Activated naive CD4-positive, alpha-beta T cell (primary cell): ENCODE results near the gene TEX29.

Experiments
- DNase-seq, 4 experiments: peaks; one replicate each; lab custom pipeline; 2025; lab: John Stamatoyannopoulos, UW

TEX29 gene

DNA sequence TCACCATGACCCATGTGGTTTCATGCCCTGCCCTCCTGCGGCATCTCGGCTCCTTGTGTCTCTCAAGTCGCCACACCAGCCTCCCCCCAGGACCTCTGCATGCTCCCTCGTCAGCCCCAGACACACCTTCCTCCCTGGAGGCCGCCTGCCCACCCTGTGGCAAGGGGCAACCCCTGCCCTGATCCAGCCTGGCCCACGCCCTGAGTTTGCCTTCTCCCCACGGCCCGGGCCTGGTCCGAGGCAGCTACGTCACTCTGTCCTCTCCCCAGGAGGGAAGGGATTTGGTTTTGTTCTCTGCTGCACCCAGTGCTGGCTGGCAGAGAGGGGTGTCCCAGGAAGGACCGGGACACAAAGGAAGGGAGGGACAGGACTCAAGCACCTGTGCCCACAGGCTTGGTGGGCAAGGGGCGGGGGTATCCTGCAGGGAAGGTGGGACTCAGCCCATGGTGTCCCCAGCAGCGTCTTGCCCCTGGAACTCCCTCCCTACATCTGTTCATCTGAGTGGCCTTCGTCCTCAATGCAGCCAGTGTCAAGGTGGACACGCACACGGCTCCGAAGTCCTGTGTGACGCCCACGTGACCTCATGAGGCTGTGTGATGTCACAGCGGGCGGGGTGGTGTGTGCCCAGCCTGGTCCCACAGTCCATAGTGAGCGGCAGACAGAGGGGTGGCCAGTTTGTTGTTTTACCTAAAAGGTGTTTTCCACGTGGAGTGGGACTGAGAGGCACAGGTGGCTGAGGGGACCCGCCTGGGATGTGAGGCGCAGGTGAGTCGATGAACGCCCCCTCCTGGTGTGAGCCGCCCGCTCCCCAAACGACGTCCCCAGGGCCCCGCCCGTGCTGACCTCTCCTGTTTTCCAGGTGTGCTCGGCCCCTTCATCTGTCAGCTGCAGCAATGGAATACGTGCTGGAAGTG, at the start of gene TEX29:
TEX29 (plus strand) TSS at position 645 of the 914 bp plus-strand sequence; CDS start at position 894, 249 bp downstream.
- no peak for DNase-seq

- no peak for DNase-seq
Measured at GRCh38 chr13:111270765-111271698, 49.4 kb upstream of the TEX29 start.

DNA sequence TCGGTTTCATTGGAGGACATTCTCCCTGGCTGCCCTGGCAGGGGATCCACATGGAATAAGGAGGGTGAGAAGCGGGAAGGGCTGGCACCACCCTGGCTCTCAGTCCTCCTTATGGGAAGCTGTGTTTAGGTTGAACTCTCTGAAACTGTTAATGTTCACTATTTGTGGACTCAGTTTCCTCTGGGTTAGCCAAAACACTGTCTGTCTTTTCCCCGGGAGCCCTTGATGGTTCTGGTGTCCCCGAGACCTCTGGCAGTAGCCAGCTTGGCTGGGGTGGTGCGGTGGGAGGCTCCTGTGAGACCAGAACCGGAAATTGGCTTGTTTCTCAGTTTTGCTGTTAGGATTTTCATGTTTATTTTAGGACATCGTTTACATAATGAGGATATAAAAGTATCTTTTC, 48.3 kb upstream of the TEX29 start:
- no peak for DNase-seq

DNA sequence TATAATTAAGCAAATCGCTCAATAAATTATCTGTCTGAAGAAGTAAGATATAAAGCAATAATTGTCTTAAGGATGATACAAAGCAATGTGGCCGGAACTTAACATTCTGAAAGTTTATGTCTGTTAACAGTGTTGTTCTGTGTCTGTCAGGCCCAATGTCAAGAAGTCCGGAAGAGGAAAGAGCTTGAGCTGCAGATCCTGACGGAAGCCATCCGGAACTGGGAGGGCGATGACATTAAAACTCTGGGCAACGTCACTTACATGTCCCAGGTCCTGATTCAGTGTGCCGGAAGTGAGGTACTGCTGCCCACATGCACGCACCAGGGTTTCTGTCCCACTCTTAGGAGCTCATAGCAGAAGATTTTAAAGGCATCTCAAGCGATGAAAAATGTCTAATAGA, 45.1 kb upstream of the TEX29 start:
- no peak for DNase-seq

DNA sequence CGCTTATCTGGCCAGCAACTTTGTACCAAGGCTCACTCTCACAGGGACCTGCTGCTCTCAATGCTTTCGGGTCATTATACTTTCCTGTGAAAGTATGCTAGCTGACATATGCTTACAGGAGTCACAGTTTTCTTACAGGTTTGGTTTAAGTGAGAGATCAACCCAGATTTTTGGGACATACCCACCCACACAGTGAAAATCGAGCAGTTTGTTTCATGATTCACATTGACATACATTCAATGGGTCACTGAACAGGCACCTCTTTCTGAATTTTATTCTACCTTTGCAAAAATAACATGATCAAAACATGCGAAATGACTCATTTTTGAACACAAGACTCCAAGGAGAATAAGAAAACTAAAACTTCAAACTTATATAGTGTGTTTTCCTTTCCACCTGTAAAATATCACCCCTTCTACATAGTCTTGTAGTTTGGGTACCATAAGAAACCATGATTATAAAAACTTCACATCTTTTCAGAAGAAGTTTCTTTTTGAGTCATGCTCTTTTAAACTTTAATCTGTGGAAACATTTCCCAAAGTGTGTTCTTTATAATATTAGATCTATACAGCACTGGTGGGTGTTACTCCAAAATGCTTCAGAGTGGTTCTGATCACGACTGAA, 44.3 kb upstream of the TEX29 start:
- DNase-seq = no peak

DNA sequence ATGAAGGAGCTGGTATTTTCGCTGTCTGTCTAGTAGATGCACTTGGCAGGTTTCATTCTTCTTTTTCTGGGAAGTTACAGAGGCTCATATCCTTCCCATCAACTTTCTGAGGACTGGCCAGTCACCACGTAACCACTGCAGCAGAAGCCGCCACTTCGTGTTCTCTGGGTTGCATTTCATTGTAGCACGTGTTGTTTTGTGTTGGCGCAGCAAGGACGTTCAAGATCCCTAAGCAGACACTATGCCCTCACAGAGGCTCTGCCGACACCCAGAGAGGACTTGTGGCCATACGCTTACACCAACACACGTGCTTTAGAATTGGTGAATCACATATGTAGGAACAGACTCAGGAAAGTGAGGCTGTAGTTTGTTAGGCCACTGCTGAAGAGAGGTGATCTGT, 42.2 kb upstream of the TEX29 start:
- DNase-seq = no peak

GRCh38 chr13:111278743-111279652, 41.4 kb upstream of the TEX29 start:
- no peak for DNase-seq

DNA sequence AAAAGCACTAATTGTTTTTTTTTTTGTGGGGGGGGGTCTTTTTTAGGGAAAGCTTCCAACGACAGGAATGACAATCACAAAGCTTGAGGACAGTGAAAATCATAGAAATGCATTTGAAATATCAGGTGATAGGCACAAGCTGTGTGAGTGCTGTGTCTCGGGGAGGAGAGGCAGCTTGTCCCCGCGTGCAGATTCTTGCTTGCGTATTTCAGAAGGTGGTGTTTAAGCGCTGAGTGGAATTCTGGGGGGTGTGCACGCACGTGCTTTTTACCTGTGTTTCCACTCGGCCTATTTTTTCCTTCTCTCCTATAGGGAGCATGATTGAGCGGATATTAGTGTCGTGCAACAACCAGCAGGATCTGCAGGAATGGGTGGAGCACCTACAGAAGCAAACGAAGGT, 40.2 kb upstream of the TEX29 start:
- DNase-seq = no peak

GRCh38 chr13:111280681-111281585, 39.5 kb upstream of the TEX29 start:
- DNase-seq = no peak

DNA sequence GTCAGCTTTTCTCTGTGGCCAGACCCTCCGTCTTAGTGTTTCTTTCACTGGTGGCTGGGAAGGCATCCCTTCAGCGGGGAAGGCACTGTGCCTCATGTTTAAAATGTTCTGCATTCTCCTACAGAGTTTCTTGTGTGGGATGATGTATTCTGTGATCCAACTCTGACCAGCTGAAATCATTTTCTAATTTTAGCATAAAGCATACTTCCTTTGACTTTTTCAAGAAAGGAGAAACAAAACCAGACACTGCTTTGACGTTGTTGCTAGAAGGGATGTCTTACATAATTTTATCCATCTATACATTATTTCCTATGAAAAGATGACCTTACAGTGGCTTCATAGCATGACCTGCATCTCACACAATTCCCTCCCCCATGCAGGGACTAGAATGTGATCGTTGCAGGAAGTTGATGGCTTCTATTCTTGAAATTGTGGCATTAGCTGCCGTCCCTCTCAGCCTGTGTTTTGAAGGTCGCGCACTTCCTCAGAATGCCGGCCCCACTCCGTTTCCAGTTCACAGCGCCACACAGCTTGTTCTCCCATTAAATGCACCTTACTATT, 38.6 kb upstream of the TEX29 start:
- no peak for DNase-seq

DNA sequence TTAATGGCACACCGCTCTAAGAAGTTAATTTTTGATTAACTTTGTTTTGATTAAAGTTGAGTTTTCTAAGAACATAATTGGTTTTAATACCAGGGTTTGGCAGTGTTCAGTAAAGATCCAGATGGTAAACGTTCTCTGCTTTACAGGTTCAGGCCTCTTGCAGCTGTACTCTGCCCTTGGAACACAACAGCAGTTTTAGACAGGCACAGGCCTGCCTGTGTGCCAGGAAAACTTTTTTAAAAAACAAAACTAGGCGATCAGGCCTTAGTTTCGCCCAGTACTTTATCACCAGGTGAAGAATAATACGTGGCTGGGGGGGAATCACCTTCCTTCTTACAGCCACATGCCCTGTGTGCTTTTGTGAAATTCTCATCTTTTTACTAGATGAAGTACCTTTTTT, 38.0 kb upstream of the TEX29 start:
- DNase-seq = no peak

DNA sequence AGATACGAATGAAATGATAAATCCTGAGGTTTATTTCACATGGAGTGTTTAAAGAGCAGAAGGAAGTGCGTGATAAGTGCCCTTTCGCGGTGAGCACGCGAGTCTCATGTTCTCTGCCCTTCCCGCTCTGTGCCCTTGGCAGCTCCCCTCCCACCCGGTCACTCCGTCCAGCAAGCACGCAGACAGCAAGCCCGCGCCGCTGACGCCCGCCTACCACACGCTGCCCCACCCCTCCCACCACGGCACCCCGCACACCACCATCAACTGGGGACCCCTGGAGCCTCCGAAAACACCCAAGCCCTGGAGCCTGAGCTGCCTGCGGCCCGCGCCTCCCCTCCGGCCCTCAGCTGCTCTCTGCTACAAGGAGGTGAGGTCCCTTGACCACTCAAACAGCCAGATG, 37.4 kb upstream of the TEX29 start:
- no peak for DNase-seq

GRCh38 chr13:111283457-111283856, 37.0 kb upstream of the TEX29 start:
- no peak for DNase-seq

DNA sequence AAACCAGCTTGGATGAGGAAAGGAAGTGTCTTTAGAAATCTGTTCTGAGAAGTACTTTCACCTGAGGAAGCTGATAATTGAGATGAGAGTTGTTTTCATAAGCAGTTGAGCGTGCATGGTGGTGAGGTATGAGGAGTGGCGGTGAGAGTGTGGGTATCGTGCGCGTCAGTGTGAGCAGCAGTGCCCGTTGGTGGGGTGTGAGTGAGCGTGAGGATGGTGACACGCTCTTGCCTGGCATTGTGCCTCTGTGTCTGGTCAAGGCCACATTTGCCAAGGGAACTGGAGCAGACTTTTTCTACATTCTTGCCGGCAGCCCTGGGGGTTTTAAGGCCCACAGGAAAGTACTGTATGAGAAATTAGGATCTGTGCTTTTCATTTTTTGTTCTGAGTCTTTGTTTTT, 36.5 kb upstream of the TEX29 start:
- DNase-seq = no peak

DNA sequence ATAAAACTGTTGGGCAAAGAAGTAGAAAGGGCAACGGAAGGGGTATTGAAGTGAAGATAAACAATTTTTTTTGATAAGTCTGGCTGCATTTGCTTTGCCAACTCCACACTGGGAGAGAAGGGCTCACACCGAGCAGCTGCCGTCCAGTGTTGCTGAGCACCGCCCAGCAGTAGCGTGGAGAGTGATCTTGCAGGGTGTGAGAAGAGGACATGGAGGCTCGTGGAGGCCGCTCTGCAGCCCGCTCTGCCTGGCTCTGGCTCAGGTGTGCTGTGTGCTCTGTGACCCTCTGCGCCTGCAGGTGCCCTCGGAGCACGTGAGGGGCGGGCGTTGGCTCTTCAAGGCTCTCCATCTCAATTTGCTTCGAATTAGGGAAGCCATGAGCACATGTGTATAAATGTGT, 35.9 kb upstream of the TEX29 start:
- DNase-seq = no peak

GRCh38 chr13:111286162-111286561, 34.3 kb upstream of the TEX29 start:
- DNase-seq = no peak

- no peak for DNase-seq
Measured at GRCh38 chr13:111286749-111287148, 33.7 kb upstream of the TEX29 start.

GRCh38 chr13:111287201-111287600, 33.2 kb upstream of the TEX29 start:
- no peak for DNase-seq

- no peak for DNase-seq
Measured at GRCh38 chr13:111288276-111288675, 32.2 kb upstream of the TEX29 start.

- no peak for DNase-seq
Measured at GRCh38 chr13:111289251-111289650, 31.2 kb upstream of the TEX29 start.
